Measurements from ENCODE around the gene RELT. TPM values are rescaled to one million over a fixed set of nuclear protein-coding genes. Genes with fewer than 3 reads are reported as not detected.
A peak's percentile ranks its signal among the peaks of the same experiment; 100 is the strongest.

Gene RELT
- total and polyA plus RNA-seq, 8 donors: 1.2 to 18.7 (median 1.9) TPM; not detected in 2

DNA sequence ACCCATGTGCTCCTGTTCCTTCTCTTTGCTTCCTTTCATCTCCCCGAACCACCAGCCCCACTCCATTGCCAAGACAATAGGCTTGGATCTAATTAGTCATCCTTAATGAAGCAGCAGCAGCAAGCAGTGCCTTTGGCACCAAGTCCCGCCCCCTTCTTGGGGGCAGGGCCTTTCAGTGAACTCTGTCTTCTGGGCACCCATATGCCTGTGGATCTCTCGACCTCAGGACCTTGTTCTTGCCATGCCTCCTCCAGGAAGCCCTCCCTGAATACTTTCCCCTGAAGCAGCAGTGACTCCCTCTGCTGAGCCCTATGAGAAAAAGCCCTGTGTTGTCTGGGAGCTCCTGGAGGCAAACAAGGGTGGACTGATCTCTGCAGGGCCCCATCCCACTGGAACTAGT, 36.0 kb upstream of the RELT start:
- H3K4me3 ChIP-seq: no peak overlapping the region
- no peaks in the 10 kb centered on the region for H3K9me3 ChIP-seq
- intact Hi-C loops (cut with DNase I; ENCODE audit: low total_unique reads): no loop called here
- H3K27ac ChIP-seq: peak overlapping the region in 1 of 5 donors; percentile 12
- DNase-seq: no peak
- peaks cover 0 to 9% (median 0%) of the 10 kb centered on the region in 4 donors for H3K36me3 ChIP-seq
- TF ChIP-seq, protein P1, sequence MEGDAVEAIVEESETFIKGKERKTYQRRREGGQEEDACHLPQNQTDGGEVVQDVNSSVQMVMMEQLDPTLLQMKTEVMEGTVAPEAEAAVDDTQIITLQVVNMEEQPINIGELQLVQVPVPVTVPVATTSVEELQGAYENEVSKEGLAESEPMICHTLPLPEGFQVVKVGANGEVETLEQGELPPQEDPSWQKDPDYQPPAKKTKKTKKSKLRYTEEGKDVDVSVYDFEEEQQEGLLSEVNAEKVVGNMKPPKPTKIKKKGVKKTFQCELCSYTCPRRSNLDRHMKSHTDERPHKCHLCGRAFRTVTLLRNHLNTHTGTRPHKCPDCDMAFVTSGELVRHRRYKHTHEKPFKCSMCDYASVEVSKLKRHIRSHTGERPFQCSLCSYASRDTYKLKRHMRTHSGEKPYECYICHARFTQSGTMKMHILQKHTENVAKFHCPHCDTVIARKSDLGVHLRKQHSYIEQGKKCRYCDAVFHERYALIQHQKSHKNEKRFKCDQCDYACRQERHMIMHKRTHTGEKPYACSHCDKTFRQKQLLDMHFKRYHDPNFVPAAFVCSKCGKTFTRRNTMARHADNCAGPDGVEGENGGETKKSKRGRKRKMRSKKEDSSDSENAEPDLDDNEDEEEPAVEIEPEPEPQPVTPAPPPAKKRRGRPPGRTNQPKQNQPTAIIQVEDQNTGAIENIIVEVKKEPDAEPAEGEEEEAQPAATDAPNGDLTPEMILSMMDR (IDR thresholded peaks at IDR 0.05): no peak
- TF ChIP-seq EP300 (IDR thresholded peaks at IDR 0.05): no peak
- no peak for TF ChIP-seq POLR2A (IDR thresholded peaks at IDR 0.05)
- TF ChIP-seq POLR2AphosphoS5 (IDR thresholded peaks at IDR 0.05): no peak
- peaks cover 30 to 75% (median 51%) of the 10 kb centered on the region in 4 donors for H3K4me1 ChIP-seq
- WGBS, 5 donors: 54 to 73% (median 69%) methylated on average over 3 of the region's 3 CpGs
- no peaks in the 10 kb centered on the region for H3K27me3 ChIP-seq

DNA sequence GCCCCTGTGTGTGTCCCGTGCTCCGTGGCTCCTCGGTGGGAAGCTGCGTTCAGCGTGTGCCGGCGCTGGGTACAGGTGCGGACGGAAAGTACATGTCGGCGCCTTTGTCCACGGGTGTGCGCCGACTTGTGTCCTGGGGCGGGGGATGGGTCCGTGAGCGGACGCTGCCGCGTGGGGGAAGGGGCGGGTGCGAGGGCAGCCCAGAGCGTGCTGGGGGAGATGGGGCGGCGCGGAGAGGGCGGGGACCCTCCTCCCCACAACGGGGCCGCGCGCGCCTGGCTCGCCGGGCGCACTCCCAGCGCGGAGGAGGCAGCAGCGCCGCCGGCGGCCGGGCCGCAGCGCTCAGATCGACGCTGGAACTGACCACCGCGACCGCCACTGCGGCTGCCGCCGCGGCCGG, 33.6 kb upstream of the RELT start:
- H3K27ac ChIP-seq: peak overlapping the region in 2 of 5 donors; percentile 39 to 48
- WGBS, 5 donors: 13 to 41% (median 18%) methylated on average over 29 to 54 of the region's 54 CpGs

DNA sequence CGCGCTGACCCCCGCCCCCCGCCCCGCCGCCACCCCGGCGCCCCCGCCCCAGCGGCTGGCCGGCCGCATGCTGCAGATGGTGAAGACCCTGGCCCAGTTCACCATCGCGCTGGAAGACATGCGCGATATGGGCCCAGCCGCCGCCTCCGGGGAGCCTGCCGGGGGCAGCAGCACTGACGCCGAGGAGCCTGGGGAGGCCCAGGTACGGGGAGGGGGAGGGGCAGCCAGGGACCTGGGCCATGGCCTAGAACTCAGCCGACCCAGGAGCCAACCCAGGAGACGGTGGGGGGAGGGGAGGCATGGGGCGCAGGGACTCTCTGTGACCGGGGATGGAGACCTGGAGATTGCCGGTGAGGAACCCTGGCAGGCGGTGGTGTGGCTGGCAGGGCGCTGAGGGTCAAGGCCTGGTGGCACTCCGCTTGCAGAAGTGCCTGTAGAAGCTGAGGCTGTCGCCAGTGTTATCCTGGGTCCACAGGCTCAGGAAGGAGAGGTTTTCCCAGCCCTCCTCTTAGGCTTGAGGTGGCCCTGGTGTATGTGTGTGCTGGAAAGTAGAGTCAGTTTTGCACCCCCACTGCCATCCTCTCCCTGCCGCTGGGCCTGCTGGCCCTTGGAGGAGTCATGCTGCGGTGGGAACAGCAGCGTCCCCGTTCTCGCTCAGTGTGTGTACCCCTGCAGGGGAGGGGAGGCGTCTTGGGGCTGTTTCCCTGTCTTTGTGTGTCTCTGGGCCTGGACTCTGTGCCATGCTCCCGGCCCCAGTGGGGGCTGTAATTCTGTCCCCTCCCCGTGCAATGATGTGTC, 32.9 kb upstream of the RELT start:
- peak overlapping the region; percentile 42 to 49 (median 46) for H3K4me3 ChIP-seq

More for the DNA sequence above, 33.6 kb upstream of the RELT start:
- H3K4me1 ChIP-seq: peaks cover 25 to 74% (median 50%) of the 10 kb centered on the region in 4 donors
- H3K27me3 ChIP-seq: no peaks in the 10 kb centered on the region
- peaks cover 0 to 11% (median 10%) of the 10 kb centered on the region in 4 donors for H3K36me3 ChIP-seq
- H3K9me3 ChIP-seq: no peaks in the 10 kb centered on the region
- intact Hi-C loops (cut with DNase I; ENCODE audit: low total_unique reads): no loop called here
- peak overlapping the region; percentile 42 to 49 (median 46) for H3K4me3 ChIP-seq
- DNase-seq: peak in 1 of 2 donors; percentile 74
- TF ChIP-seq POLR2AphosphoS5 (IDR thresholded peaks at IDR 0.05) (no peak), POLR2A (IDR thresholded peaks at IDR 0.05) (no peak), EP300 (IDR thresholded peaks at IDR 0.05) (no peak)
- TF ChIP-seq, protein P1 (IDR thresholded peaks at IDR 0.05): no peak

DNA sequence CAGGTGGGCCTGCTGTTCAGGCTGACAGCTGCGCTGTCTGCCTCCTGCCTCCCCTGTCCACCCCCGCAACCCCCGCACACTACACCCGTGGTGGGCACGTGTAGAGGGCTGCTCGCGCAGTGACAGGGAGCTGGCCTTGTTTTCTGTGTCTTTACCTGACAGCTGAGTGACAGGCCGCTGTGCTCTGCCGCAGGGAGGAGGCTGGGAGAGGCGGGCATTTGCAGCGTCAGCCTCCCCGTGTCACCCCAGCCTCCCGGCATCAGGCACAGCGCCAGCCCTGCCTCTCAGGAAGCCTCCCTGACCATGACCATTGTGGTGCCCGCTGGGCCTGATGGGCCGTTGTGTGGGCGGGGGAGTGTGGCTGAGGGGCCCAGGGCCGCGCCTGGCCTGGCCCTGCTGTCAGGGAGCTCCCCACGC, 32.0 kb upstream of the RELT start:
- Histone ChIP-seq H3K4me1 (peaks cover 25 to 60% (median 43%) of the 10 kb centered on the region in 4 donors), H3K4me3 (no peak overlapping the region)

More for the DNA sequence above, 32.9 kb upstream of the RELT start:
- WGBS, 5 donors: 36 to 55% (median 49%) methylated on average over 29 to 40 of the region's 40 CpGs
- Histone ChIP-seq H3K9me3 (no peaks in the 10 kb centered on the region), H3K27me3 (no peaks in the 10 kb centered on the region), H3K4me1 (peaks cover 25 to 69% (median 46%) of the 10 kb centered on the region in 4 donors), H3K27ac (peak overlapping the region in 2 of 5 donors; percentile 39 to 48), H3K36me3 (peaks cover 0 to 17% (median 16%) of the 10 kb centered on the region in 4 donors)
- TF ChIP-seq EP300 (IDR thresholded peaks at IDR 0.05): no peak
- no peak for TF ChIP-seq POLR2AphosphoS5 (IDR thresholded peaks at IDR 0.05)
- no peak for TF ChIP-seq POLR2A (IDR thresholded peaks at IDR 0.05)
- TF ChIP-seq, protein P1 (IDR thresholded peaks at IDR 0.05): no peak
- DNase-seq: peak in 1 of 2 donors; percentile 43
- intact Hi-C loops (cut with DNase I; ENCODE audit: low total_unique reads): no loop called here

More for the DNA sequence above, 32.0 kb upstream of the RELT start:
- Histone ChIP-seq H3K27me3 (no peaks in the 10 kb centered on the region), H3K36me3 (peaks cover 0 to 19% (median 18%) of the 10 kb centered on the region in 4 donors), H3K9me3 (no peaks in the 10 kb centered on the region), H3K27ac (peak overlapping the region in 1 of 5 donors; percentile 29)
- TF ChIP-seq POLR2A (IDR thresholded peaks at IDR 0.05) (no peak), POLR2AphosphoS5 (IDR thresholded peaks at IDR 0.05) (no peak), EP300 (IDR thresholded peaks at IDR 0.05) (no peak)
- TF ChIP-seq, protein P1 (IDR thresholded peaks at IDR 0.05): no peak
- peak in 1 of 2 donors; percentile 64 for DNase-seq
- intact Hi-C loops (cut with DNase I; ENCODE audit: low total_unique reads): no loop called here
- WGBS, 5 donors: 60 to 82% (median 79%) methylated on average over 1 to 20 of the region's 20 CpGs
